Body of pancreas (tissue), 4 donors: ENCODE data around the gene CPNE2. TPM values are rescaled to one million over a fixed set of nuclear protein-coding genes. Genes with fewer than 3 reads are reported as not detected.
"Not testable (repeated sequence)": the region's sequence is repeated elsewhere in the genome, so short reads cannot be mapped to it uniquely, and the experiment has no call there.

Source experiments
- ATAC-seq: fragments of 150-250 bp; one replicate; pipeline ENCODE4 v1.9.1; 2016
- DNase-seq, 4 donors: peaks; one replicate each; pipeline ENCODE4 v3.0.0-alpha.2; 2019
- H3K27ac ChIP-seq, 4 donors: fragments of 200-600 bp; sonication (generic); 1 replicate in 3 of 4; 2 replicates in 1 of 4; pipeline versions ENCODE4 v1.5.1 to v1.6.1; 2016 to 2019; ENCODE audit warnings: mild to moderate bottlenecking in 1 of 4, mixed read lengths in 1 of 4, moderate library complexity in 1 of 4
- H3K27me3 ChIP-seq, 2 donors: fragments of 200-600 bp; sonication (generic); one replicate each; pipeline ENCODE4 v1.6.0; 2016; ENCODE audit warnings: mild to moderate bottlenecking in 1 of 2
- H3K36me3 ChIP-seq, 2 donors: fragments of 200-600 bp; sonication (generic); replicated peaks in 1 of 2; 2 replicates each; pipeline ENCODE4 v1.5.1; 2016; ENCODE audit warnings: low read depth in 2 of 2; ENCODE audit not compliant: insufficient read depth in 1 of 2
- H3K4me1 ChIP-seq: fragments of 200-600 bp; sonication (generic); one replicate; pipeline ENCODE4 v1.6.0; 2016
- H3K4me3 ChIP-seq, 2 donors: fragments of 200-600 bp; sonication (generic); 1 replicate in 1 of 2; 2 replicates in 1 of 2; pipeline ENCODE4 v1.5.1; 2016 to 2019
- H3K9me3 ChIP-seq, 3 donors: fragments of 200-600 bp; sonication (generic); 1 replicate in 2 of 3; 2 replicates in 1 of 3; pipeline ENCODE4 v1.5.1; 2016
- CTCF ChIP-seq, 7 experiments: fragments of 450-650 bp in 4 of 7; fragments of 200-600 bp in 3 of 7; sonication (generic) in 3 of 7; IDR thresholded peaks; one replicate each; pipeline ENCODE4 v1.5.1; 2016 to 2019; ENCODE audit warnings: antibody characterized with exemption in 7 of 7
- POLR2A ChIP-seq, 3 donors: fragments of 450-650 bp; IDR thresholded peaks; one replicate each; pipeline ENCODE4 v1.6.1; 2016; ENCODE audit warnings: antibody characterized with exemption in 3 of 3, mild to moderate bottlenecking in 2 of 3
- WGBS, 2 donors: methylation state at CpG; one replicate each; pipeline ENCODE4 v1.1.5; 2017; 5-methylcytosine and 5-hydroxymethylcytosine counted together
- intact Hi-C: fragments of 100-400 bp; cut with DNase I; formaldehyde crosslinking; loops from one replicate; pipeline ENCODE4 v1.15.1; 2023
- total RNA-seq, 2 donors: library from RNA; depleted of rRNA; stranded (reverse); fragments of >200 nt; gene quantifications; one replicate each; pipeline ENCODE4 v1.1.0, GENCODE V29; 2016

Gene CPNE2
- total RNA-seq, 2 donors from 2014 or later = 8.8 to 16.5 TPM

DNA sequence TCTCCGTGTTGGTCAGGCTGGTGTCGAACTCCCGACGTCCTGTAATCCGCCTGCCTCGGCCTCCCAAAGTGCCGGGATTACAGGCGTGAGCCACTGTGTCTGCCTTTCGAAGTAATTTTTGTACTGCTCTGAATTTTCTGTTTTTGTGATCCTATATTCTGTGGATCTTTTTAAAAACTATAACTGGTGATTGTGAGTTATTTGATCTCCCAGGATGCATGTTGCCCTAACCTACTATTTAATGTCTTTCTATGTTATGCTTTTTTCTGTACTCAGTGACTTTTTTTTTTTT, 96.3 kb downstream of the CPNE2 start:
- H3K9me3 ChIP-seq = no peaks in the 10 kb centered on the region
- 72 to 85% methylated on average over 9 of the region's 9 CpGs for WGBS, 2 donors
- no peak for TF ChIP-seq CTCF (IDR thresholded peaks at IDR 0.05)
- TF ChIP-seq POLR2A (IDR thresholded peaks at IDR 0.05) = no peak

DNA sequence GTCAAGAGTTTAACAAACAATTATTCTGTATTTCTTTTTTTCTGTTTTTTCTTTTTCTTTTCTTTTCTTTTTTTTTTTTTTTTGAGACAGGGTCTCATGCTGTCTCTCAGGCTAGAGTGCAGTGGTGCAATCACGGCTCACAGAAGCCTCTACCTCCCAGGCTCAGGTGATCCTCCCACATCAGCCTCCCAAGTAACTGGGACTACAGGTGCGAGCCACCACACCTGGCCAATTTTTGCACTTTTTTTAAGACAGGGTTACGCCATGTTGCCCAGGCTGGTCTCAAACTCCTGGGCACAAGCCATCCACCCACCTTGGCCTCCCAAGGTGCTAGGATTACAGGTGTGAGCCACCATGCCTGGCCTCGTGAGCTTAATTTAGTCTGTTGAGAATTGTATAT, 97.1 kb downstream of the CPNE2 start:
- H3K27me3 ChIP-seq, H3K9me3 ChIP-seq, H3K27ac ChIP-seq, DNase-seq, intact Hi-C loops, ATAC-seq, H3K4me3 ChIP-seq, H3K36me3 ChIP-seq: not testable (repeated sequence)
- WGBS, 2 donors = 97 to 98% methylated on average over 4 of the region's 4 CpGs
- peaks cover 48% of the 10 kb centered on the region for H3K4me1 ChIP-seq

More for the DNA sequence above, 96.3 kb downstream of the CPNE2 start:
- H3K4me3 ChIP-seq = no peak overlapping the region
- H3K4me1 ChIP-seq = peaks cover 47% of the 10 kb centered on the region
- peak overlapping the region in 1 of 4 donors; percentile 94 for H3K27ac ChIP-seq
- intact Hi-C loops = no loop called here
- ATAC-seq = no peak
- H3K36me3 ChIP-seq = no peaks in the 10 kb centered on the region
- no peaks in the 10 kb centered on the region for H3K27me3 ChIP-seq
- no peak for DNase-seq

GRCh38 chr16:57190136-57190535, 97.8 kb downstream of the CPNE2 start:
- H3K36me3 ChIP-seq = no peaks in the 10 kb centered on the region
- DNase-seq (no peak), ATAC-seq (no peak)
- H3K9me3 ChIP-seq = no peaks in the 10 kb centered on the region
- TF ChIP-seq POLR2A (IDR thresholded peaks at IDR 0.05) (no peak), CTCF (IDR thresholded peaks at IDR 0.05) (no peak)
- no peak overlapping the region for H3K4me3 ChIP-seq
- H3K27ac ChIP-seq = no peak overlapping the region
- no peaks in the 10 kb centered on the region for H3K27me3 ChIP-seq
- 93 to 100% methylated on average over 2 of the region's 2 CpGs for WGBS, 2 donors
- intact Hi-C loops = no loop called here
- peaks cover 44% of the 10 kb centered on the region for H3K4me1 ChIP-seq

DNA sequence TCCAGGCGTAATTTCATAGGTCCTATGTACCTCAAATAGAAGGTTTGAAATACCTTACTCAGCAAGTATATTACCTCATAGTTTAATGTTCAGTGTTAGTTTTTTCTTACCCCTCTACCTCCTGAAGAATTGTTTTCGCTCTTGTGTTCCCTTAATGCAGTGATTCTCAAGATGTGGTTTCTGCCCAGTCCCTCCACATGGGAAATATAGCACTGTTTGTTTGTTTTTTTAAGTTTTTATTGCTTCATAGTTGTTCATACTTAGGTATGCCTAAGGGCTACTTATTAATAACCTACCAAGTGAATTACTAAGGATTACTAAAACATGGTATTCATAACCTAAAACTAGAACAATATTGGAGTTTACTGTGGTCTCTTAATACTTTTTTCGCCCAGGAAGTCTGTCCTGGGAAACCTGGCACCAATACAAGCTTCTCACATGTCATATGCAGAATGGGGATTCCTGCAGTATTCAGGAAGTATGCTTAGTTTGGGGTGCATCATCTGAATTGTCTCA, 98.7 kb downstream of the CPNE2 start:
- no peaks in the 10 kb centered on the region for H3K9me3 ChIP-seq
- H3K36me3 ChIP-seq = no peaks in the 10 kb centered on the region
- H3K4me1 ChIP-seq = peaks cover 44% of the 10 kb centered on the region
- H3K27ac ChIP-seq = peak overlapping the region in 1 of 4 donors; percentile 27
- DNase-seq = no peak
- WGBS, 2 donors = 65 to 67% methylated on average over 3 of the region's 3 CpGs
- H3K27me3 ChIP-seq = no peaks in the 10 kb centered on the region
- intact Hi-C loops = no loop called here
- TF ChIP-seq CTCF (IDR thresholded peaks at IDR 0.05) = no peak
- no peak for TF ChIP-seq POLR2A (IDR thresholded peaks at IDR 0.05)
- ATAC-seq = no peak
- no peak overlapping the region for H3K4me3 ChIP-seq

GRCh38 chr16:57192146-57192545, 99.8 kb downstream of the CPNE2 start:
- Histone ChIP-seq H3K27ac (no peak overlapping the region), H3K27me3 (no peaks in the 10 kb centered on the region), H3K4me3 (no peak overlapping the region), H3K4me1 (peaks cover 50% of the 10 kb centered on the region), H3K9me3 (no peaks in the 10 kb centered on the region), H3K36me3 (no peaks in the 10 kb centered on the region)
- intact Hi-C loops = no loop called here
- no peak for DNase-seq
- 80 to 91% methylated on average over 3 of the region's 3 CpGs for WGBS, 2 donors
- ATAC-seq = no peak
- TF ChIP-seq POLR2A (IDR thresholded peaks at IDR 0.05) = no peak
- no peak for TF ChIP-seq CTCF (IDR thresholded peaks at IDR 0.05)
